ENCODE results near the gene HECA. TPM values are rescaled to one million over a fixed set of nuclear protein-coding genes. Genes with fewer than 3 reads are reported as not detected.

The HECA gene
- total and polyA plus RNA-seq, 2 experiments from 2014 or later, result 8.7 to 24.4 TPM

DNA sequence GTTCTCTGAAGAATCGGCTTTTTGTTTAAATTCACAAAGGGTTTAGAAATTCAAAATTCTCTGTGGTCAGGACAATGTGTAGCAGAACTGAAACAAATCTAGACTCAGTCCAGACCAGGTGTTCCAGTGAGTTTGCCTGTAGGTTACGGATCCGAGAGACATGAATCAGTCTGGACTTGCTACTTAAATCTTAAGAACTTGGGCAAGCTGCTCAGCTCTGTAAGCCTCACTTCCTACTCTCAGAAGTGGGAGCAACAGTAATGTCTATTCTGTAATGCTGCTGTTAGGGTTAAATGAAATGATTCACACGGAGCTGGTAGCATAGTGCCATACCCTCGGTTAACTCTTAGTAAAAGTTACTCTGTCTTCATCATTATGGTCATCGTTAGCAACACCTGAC lies 37.7 kb downstream of the HECA start:
- no peak for DNase-seq (ENCODE audit: low read depth in 1 of 2, low spot score in 1 of 2)
- no peaks in the 10 kb centered on the region for H3K9me3 ChIP-seq (ENCODE audit: low read depth)
- H3K4me1 ChIP-seq (ENCODE audit: low read depth), result no peaks in the 10 kb centered on the region
- H3K4me3 ChIP-seq, result no peak overlapping the region
- TF ChIP-seq CTCF (IDR thresholded peaks at IDR 0.05; ENCODE audit: low read depth, low read length), result no peak
- H3K36me3 ChIP-seq, result peaks cover 10% of the 10 kb centered on the region
- no peak overlapping the region for H3K27ac ChIP-seq
- no peaks in the 10 kb centered on the region for H3K27me3 ChIP-seq

DNA sequence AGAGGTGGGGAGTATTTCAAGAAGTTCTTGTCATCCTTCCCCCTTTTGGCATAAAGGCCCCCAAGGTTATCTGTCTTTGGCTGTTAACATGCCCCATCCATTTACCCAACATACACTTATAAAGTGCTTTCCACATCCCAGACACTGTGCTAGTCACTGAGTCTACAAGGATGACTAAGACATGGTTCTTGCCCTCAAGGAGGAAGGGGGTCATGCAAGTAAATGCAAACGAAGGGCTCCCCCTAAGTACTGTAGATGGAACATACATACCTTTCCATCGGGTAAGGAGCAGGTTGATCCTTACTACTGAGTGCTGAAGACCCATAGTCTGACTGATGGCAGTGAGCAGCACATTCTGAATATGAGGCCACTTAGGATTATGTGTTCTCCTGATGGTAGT lies 38.3 kb downstream of the HECA start:
- TF ChIP-seq CTCF (IDR thresholded peaks at IDR 0.05; ENCODE audit: low read depth, low read length), result no peak
- Histone ChIP-seq H3K4me1 (ENCODE audit: low read depth) (no peaks in the 10 kb centered on the region), H3K9me3 (ENCODE audit: low read depth) (no peaks in the 10 kb centered on the region), H3K27ac (no peak overlapping the region), H3K36me3 (peaks cover 9% of the 10 kb centered on the region), H3K27me3 (no peaks in the 10 kb centered on the region), H3K4me3 (no peak overlapping the region)
- DNase-seq (ENCODE audit: low read depth in 1 of 2, low spot score in 1 of 2), result no peak

DNA sequence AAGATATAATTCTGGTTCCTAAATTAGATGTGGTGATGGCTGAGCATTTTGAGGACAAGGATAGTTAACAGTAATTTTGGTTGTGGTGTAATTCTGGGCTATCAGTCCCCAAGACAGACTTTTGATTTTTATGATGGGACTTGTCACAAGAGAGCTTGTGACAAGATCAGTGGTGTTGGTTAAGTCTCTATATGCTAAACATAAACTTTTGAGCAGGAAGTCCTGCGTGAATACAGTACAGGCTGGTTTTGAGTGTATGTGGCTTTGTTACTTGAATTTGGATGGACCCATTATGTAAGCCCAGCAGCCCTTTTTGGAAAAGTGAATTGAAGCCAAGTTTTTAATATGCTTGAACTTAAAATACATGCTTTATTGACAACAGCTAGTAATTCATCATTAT lies 38.9 kb downstream of the HECA start:
- Histone ChIP-seq H3K9me3 (ENCODE audit: low read depth) (no peaks in the 10 kb centered on the region), H3K4me1 (ENCODE audit: low read depth) (no peaks in the 10 kb centered on the region), H3K36me3 (peaks cover 9% of the 10 kb centered on the region), H3K4me3 (no peak overlapping the region), H3K27ac (no peak overlapping the region), H3K27me3 (no peaks in the 10 kb centered on the region)
- DNase-seq (ENCODE audit: low read depth in 1 of 2, low spot score in 1 of 2), result no peak
- no peak for TF ChIP-seq CTCF (IDR thresholded peaks at IDR 0.05; ENCODE audit: low read depth, low read length)

- H3K36me3 ChIP-seq, result peaks cover 9% of the 10 kb centered on the region
- no peaks in the 10 kb centered on the region for H3K9me3 ChIP-seq (ENCODE audit: low read depth)
- H3K27ac ChIP-seq, result no peak overlapping the region
- no peak for DNase-seq (ENCODE audit: low read depth in 1 of 2, low spot score in 1 of 2)
- no peaks in the 10 kb centered on the region for H3K27me3 ChIP-seq
- TF ChIP-seq CTCF (IDR thresholded peaks at IDR 0.05; ENCODE audit: low read depth, low read length), result no peak
- no peak overlapping the region for H3K4me3 ChIP-seq
- H3K4me1 ChIP-seq (ENCODE audit: low read depth), result no peaks in the 10 kb centered on the region
Observed at GRCh38 chr6:139174961-139175360, 40.1 kb downstream of the HECA start.

- no peak for TF ChIP-seq CTCF (IDR thresholded peaks at IDR 0.05; ENCODE audit: low read depth, low read length)
Observed at GRCh38 chr6:139175389-139175948, 40.6 kb downstream of the HECA start.

GRCh38 chr6:139181236-139181635 lies 46.4 kb downstream of the HECA start:
- H3K36me3 ChIP-seq, result peaks cover 9% of the 10 kb centered on the region
- H3K27ac ChIP-seq, result no peak overlapping the region
- no peaks in the 10 kb centered on the region for H3K9me3 ChIP-seq (ENCODE audit: low read depth)
- H3K4me3 ChIP-seq, result no peak overlapping the region
- H3K27me3 ChIP-seq, result no peaks in the 10 kb centered on the region
- TF ChIP-seq CTCF (IDR thresholded peaks at IDR 0.05; ENCODE audit: low read depth, low read length), result no peak
- H3K4me1 ChIP-seq (ENCODE audit: low read depth), result no peaks in the 10 kb centered on the region
- DNase-seq (ENCODE audit: low read depth in 1 of 2, low spot score in 1 of 2), result no peak

More at GRCh38 chr6:139175389-139175948, 40.6 kb downstream of the HECA start:
- Histone ChIP-seq H3K4me3 (no peak overlapping the region), H3K36me3 (peaks cover 9% of the 10 kb centered on the region), H3K4me1 (ENCODE audit: low read depth) (no peaks in the 10 kb centered on the region), H3K27me3 (no peaks in the 10 kb centered on the region), H3K9me3 (ENCODE audit: low read depth) (no peaks in the 10 kb centered on the region), H3K27ac (no peak overlapping the region)
- no peak for DNase-seq (ENCODE audit: low read depth in 1 of 2, low spot score in 1 of 2)

Data from cardiac muscle cell (in vitro differentiated cells and primary cell).